GM10266 (cell line): Measurements from ENCODE around the gene THADA.
"Not testable (repeated sequence)": the region's sequence is repeated elsewhere in the genome, so short reads cannot be mapped to it uniquely, and the experiment has no call there.

ENCODE experiments used
- DNase-seq: peaks from one replicate; pipeline ENCODE4 v3.0.0; 2012; ENCODE audit errors: extremely low spot score
- CTCF ChIP-seq: IDR thresholded peaks from 2 replicates; pipeline ENCODE4 v1.5.1; 2012; ENCODE audit warnings: mild to moderate bottlenecking, low read depth; ENCODE audit not compliant: control insufficient read depth, insufficient read depth; ENCODE audit errors: missing control alignments

The THADA gene

GRCh38 chr2:43539436-43539835 lies 56.4 kb downstream of the THADA start:
- no peak for TF ChIP-seq CTCF
- no peak for DNase-seq

- DNase-seq, result no peak
- no peak for TF ChIP-seq CTCF
These were observed 57.7 kb downstream of the THADA start for GRCh38 chr2:43538034-43538670.

GRCh38 chr2:43537137-43537536 lies 58.7 kb downstream of the THADA start:
- no peak for TF ChIP-seq CTCF
- DNase-seq, result no peak

GRCh38 chr2:43534569-43534968 lies 61.3 kb downstream of the THADA start:
- no peak for TF ChIP-seq CTCF
- DNase-seq, result no peak

- DNase-seq, result not testable (repeated sequence)
These were observed 63.3 kb downstream of the THADA start for GRCh38 chr2:43532572-43532971.

- DNase-seq, result no peak
- TF ChIP-seq CTCF, result no peak
These were observed 64.6 kb downstream of the THADA start for GRCh38 chr2:43531251-43531650.

- no peak for TF ChIP-seq CTCF
- DNase-seq, result no peak
These were observed 68.8 kb downstream of the THADA start for GRCh38 chr2:43526994-43527393.

GRCh38 chr2:43525506-43525905 lies 70.3 kb downstream of the THADA start:
- TF ChIP-seq CTCF, result no peak
- DNase-seq, result no peak
